WTC11 (cell line): ENCODE results near the gene CEP63.

Experiments used
- AFF4 ChIP-seq: sonication (generic); formaldehyde crosslinking; IDR thresholded peaks from 2 replicates; pipeline ENCODE4 v1.8.1; 2023; ENCODE audit warnings: mild to moderate bottlenecking, missing genetic modification reagents, borderline replicate concordance
- CTCF ChIP-seq: fragments of 200-600 bp; IDR thresholded peaks from 2 replicates; pipeline ENCODE4 v1.8.0; 2022; ENCODE audit warnings: antibody characterized with exemption
- ELF4 ChIP-seq: sonication (generic); formaldehyde crosslinking; IDR thresholded peaks from 2 replicates; pipeline ENCODE4 v1.8.1; 2022; ENCODE audit warnings: low read depth, mild to moderate bottlenecking, moderate library complexity, missing genetic modification reagents
- ESRRA ChIP-seq: sonication (generic); formaldehyde crosslinking; IDR thresholded peaks from 2 replicates; pipeline ENCODE4 v1.8.1; 2022; ENCODE audit warnings: mild to moderate bottlenecking, missing genetic modification reagents, borderline replicate concordance
- FOXK1 ChIP-seq: sonication (generic); formaldehyde crosslinking; IDR thresholded peaks from 2 replicates; pipeline ENCODE4 v1.8.0; 2022; ENCODE audit warnings: mild to moderate bottlenecking, moderate library complexity, missing genetic modification reagents
- FOXP1 ChIP-seq: sonication (generic); formaldehyde crosslinking; IDR thresholded peaks from 2 replicates; pipeline ENCODE4 v1.8.0; 2022; ENCODE audit warnings: missing genetic modification reagents, mild to moderate bottlenecking, moderate library complexity, borderline replicate concordance
- FOXP4 ChIP-seq: sonication (generic); formaldehyde crosslinking; IDR thresholded peaks from 2 replicates; pipeline ENCODE4 v1.8.0; 2022; ENCODE audit warnings: mild to moderate bottlenecking, missing genetic modification reagents
- IRF2 ChIP-seq: sonication (generic); formaldehyde crosslinking; IDR thresholded peaks from 2 replicates; pipeline ENCODE4 v1.8.0; 2022; ENCODE audit warnings: low read depth, missing genetic modification reagents, borderline replicate concordance
- NR1H2 ChIP-seq: sonication (generic); formaldehyde crosslinking; IDR thresholded peaks from 2 replicates; pipeline ENCODE4 v1.9.0; 2021; ENCODE audit warnings: mild to moderate bottlenecking, moderate library complexity, missing genetic modification reagents
- TEAD4 ChIP-seq: sonication (generic); formaldehyde crosslinking; IDR thresholded peaks from 2 replicates; pipeline ENCODE4 v1.8.0; 2022; ENCODE audit warnings: mild to moderate bottlenecking, missing genetic modification reagents

DNA sequence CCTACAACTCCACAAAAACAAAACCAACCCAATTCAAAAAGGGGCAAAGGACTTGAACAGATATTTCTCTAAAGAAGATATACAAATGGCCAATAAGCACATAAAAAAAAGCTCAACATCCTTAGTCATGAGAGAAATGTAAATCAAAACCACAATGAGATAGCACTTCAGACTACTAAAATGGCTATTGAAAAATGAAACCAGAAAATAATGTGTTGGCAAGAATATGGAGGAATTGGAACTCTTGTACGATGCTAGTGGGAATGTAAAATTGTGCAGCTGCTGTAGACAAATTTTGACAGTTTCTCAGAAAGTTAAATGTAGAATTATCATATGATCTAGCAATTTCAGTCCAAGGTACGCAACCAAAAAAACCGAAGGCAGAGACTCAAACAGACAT, 136.0 kb downstream of the CEP63 start:
- TF ChIP-seq NR1H2 (CRISPR knock-in tag) (no peak), AFF4 (no peak), TEAD4 (no peak), FOXP4 (CRISPR knock-in tag) (no peak), CTCF (no peak), ESRRA (CRISPR knock-in tag) (no peak), FOXK1 (CRISPR knock-in tag) (no peak), IRF2 (CRISPR knock-in tag) (no peak), FOXP1 (CRISPR knock-in tag) (no peak), ELF4 (CRISPR knock-in tag) (no peak)
